Gastrocnemius medialis (tissue), 4 donors: ENCODE data around the gene IPCEF1.

Source experiments
- CTCF ChIP-seq, 5 experiments: fragments of 450-650 bp in 3 of 5; fragments of 200-600 bp in 2 of 5; sonication (generic) in 2 of 5; IDR thresholded peaks in 4 of 5; conservative IDR thresholded peaks in 1 of 5; 1 replicate in 4 of 5; 2 replicates in 1 of 5; pipeline ENCODE4 v1.5.1; 2016 to 2019; ENCODE audit warnings: antibody characterized with exemption in 5 of 5, mild to moderate bottlenecking in 3 of 5, moderate library complexity in 3 of 5
- POLR2A ChIP-seq, 2 donors: fragments of 450-650 bp; IDR thresholded peaks; one replicate each; pipeline ENCODE4 v1.6.1; 2017; ENCODE audit warnings: antibody characterized with exemption in 2 of 2, mild to moderate bottlenecking in 2 of 2, moderate library complexity in 2 of 2

DNA sequence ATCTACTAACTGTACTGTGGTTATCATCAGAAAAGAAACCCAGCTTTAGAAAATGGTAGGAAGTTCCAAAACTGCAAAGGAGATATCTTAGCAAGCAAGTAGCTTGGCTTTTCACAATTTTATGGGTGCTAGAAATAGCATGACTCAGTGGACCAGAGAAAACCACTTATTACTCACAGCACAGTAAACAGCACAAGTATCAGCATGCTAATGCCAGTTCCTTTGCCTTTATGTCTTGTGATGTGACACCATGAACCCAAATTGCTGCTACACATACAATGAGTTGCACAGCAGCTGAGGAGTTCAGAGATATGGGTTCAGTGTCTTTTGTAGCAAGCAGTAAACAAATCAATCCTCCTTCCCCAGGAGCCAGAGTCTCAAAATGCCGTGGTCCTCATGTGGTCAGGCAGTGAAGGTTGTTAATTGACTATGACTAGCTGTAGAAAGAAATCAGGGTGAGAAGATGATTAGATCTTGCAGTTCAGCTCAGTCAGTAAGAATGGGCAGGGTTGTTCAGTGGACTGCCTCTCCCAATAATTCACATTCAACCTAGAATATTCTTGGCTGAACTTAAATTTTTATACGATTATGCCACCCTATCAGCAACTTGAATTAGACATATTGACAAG is 244.3 kb downstream of the IPCEF1 start:
- TF ChIP-seq CTCF (IDR thresholded peaks at IDR 0.05 in 4 of 5, conservative IDR thresholded peaks at IDR 0.05 in 1 of 5), result no peak
- TF ChIP-seq POLR2A (IDR thresholded peaks at IDR 0.05), result no peak
